HG02943 (cell line): ENCODE results near the gene SH2B2.

Source experiments
- ATAC-seq: cut with Tn5 transposase; IDR thresholded peaks from one replicate; pipeline ENCODE4 v1.9.1; 2021; ENCODE audit warnings: mild to moderate bottlenecking, low read depth, moderate library complexity; ENCODE audit not compliant: unreplicated experiment

SH2B2 gene

GRCh38 chr7:102264367-102264891, 22.2 kb upstream of the SH2B2 start:
- no peak for ATAC-seq

GRCh38 chr7:102266541-102266940, 20.1 kb upstream of the SH2B2 start:
- ATAC-seq, result no peak

GRCh38 chr7:102268635-102269034, 18.0 kb upstream of the SH2B2 start:
- no peak for ATAC-seq

GRCh38 chr7:102270178-102270887, 16.3 kb upstream of the SH2B2 start:
- ATAC-seq, result no peak

- no peak for ATAC-seq
Measured at GRCh38 chr7:102271158-102271798, 15.4 kb upstream of the SH2B2 start.

- ATAC-seq, result no peak
Measured at GRCh38 chr7:102272075-102272916, 14.4 kb upstream of the SH2B2 start.

GRCh38 chr7:102272917-102273748, 13.5 kb upstream of the SH2B2 start:
- no peak for ATAC-seq

- ATAC-seq, result no peak
Measured at GRCh38 chr7:102273749-102274712, 12.6 kb upstream of the SH2B2 start.

- ATAC-seq, result no peak
Measured at GRCh38 chr7:102275123-102275703, 11.5 kb upstream of the SH2B2 start.

- ATAC-seq, result no peak
Measured at GRCh38 chr7:102277901-102278300, 8.8 kb upstream of the SH2B2 start.

GRCh38 chr7:102279537-102280400, 6.9 kb upstream of the SH2B2 start:
- ATAC-seq, result no peak

- no peak for ATAC-seq
Measured at GRCh38 chr7:102280521-102280920, 6.1 kb upstream of the SH2B2 start.

GRCh38 chr7:102281785-102282184, 4.9 kb upstream of the SH2B2 start:
- ATAC-seq, result no peak

- ATAC-seq, result no peak
Measured at GRCh38 chr7:102282465-102283362, 4.0 kb upstream of the SH2B2 start.

GRCh38 chr7:102283477-102284189, 3.0 kb upstream of the SH2B2 start:
- no peak for ATAC-seq

- ATAC-seq, result no peak
Measured at GRCh38 chr7:102284399-102284798, 2.3 kb upstream of the SH2B2 start.
